ENCODE measurements around the gene NPIPA1. TPM values are rescaled to one million over a fixed set of nuclear protein-coding genes. Genes with fewer than 3 reads are reported as not detected.
"Not testable (repeated sequence)": the region's sequence is repeated elsewhere in the genome, so short reads cannot be mapped to it uniquely, and the experiment has no call there.

The NPIPA1 gene
- total and polyA plus RNA-seq, 4 donors: 62.2 to 212 (median 167) TPM

- H3K27me3 ChIP-seq (ENCODE audit: control insufficient read depth, insufficient read depth, low read length); H3K36me3 ChIP-seq (ENCODE audit: control insufficient read depth, insufficient read depth, low read length); H3K9me3 ChIP-seq (ENCODE audit: control insufficient read depth, insufficient read depth, low read length); H3K4me1 ChIP-seq (ENCODE audit: control insufficient read depth, insufficient read depth, low read length); H3K27ac ChIP-seq (ENCODE audit: low read depth, low read length): not testable (repeated sequence)
- peak within 1 kb of the TSS; percentile 66 for H3K4me3 ChIP-seq (ENCODE audit: low read depth, low read length)
- WGBS (ENCODE audit: insufficient coverage): 0% methylated on average over 58 of the region's 74 CpGs
- peak; percentile 33 to 97 (median 86) for DNase-seq (ENCODE audit: low read depth in 4 of 6, low spot score in 6 of 6)
These were observed 37.6 kb downstream of the NPIPA1 start, which contains the start of gene PDXDC1 for GRCh38 chr16:14974656-14975417. TSS of gene PDXDC1 (plus strand) at chr16:14975026. CDS start at chr16:14975200, 174 bp downstream.

DNA sequence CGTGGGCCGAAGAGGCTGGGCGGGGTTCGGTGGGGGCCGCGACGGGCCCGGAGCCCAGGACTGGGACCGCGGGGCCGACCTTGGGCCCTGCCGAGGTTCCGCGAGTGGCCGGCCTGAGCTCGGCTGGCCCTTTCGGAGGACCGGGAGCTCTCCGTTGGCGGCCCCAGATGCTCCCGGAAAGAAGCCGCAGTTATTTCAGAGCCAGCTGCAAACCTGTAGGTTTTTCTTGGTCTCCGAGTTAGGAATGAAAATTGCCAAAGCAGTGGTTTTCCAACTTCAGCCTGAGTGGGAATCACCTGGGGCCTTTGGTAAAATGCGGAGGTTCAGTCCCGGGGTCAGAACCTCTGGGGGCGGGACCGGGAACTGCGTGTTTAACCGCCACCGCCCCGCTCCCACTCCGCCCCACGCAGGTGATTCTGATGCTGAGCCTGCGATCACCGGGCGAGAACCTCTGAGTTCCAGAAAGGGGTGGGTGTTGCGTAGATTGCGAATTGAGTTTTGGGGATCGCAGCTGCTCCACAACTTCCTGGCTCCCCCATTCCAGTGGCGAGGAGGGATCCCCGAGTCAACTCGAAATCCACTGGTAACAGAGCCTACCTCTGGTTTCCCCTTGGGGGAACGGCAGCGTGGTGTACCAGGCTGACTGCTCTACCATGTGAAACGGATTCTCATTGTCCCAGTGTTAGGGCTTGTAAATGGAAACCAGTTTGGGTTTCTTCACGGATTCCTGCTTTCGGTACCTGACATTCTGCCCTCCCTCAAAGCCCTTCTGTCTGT is 38.4 kb downstream of the NPIPA1 start:
- not testable (repeated sequence) for H3K27me3 ChIP-seq (ENCODE audit: control insufficient read depth, insufficient read depth, low read length); H3K4me1 ChIP-seq (ENCODE audit: control insufficient read depth, insufficient read depth, low read length); H3K36me3 ChIP-seq (ENCODE audit: control insufficient read depth, insufficient read depth, low read length); H3K27ac ChIP-seq (ENCODE audit: low read depth, low read length); H3K9me3 ChIP-seq (ENCODE audit: control insufficient read depth, insufficient read depth, low read length)
- peak in 2 of 6 donors; percentile 43 to 53 for DNase-seq (ENCODE audit: low read depth in 4 of 6, low spot score in 6 of 6)
- peak overlapping the region; percentile 66 for H3K4me3 ChIP-seq (ENCODE audit: low read depth, low read length)
- 3% methylated on average over 26 of the region's 47 CpGs for WGBS (ENCODE audit: insufficient coverage)

DNA sequence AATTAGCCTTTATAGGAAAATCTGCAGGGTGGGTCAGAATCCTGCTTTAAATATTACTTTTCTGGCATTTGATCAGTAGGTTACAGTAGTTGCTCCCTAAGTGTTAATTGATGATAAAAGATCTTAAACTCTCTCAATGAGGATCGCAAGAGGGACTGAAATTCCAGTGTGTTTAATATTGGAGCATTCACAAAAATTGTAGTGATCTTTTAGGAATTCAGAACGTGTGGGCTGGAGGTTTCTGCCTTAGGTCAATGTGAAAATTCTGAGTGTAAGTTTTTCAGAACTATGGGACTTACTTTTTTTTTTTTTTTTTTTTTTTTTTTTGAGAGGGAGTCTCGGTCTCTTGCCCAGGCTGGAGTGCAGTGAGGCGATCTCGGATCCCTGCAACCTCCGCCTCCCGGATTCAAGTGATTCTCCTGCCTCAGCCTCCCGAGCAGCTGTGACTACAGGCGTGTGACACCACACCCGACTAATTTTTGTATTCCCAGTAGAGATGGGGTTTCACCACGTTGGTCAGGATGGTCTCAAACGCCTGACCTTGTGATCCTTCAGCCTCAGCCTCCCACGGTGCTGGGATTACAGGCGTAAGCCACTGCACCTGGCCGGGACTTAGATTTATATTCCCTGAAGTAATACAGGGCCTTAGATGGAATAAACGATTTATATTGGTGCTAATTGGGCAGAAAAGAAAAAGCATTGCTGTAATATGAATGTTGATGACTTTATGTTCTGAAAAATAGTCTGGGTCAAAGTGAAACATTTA is 39.9 kb downstream of the NPIPA1 start:
- H3K27me3 ChIP-seq (ENCODE audit: control insufficient read depth, insufficient read depth, low read length); DNase-seq (ENCODE audit: low read depth in 4 of 6, low spot score in 6 of 6); H3K36me3 ChIP-seq (ENCODE audit: control insufficient read depth, insufficient read depth, low read length); H3K4me3 ChIP-seq (ENCODE audit: low read depth, low read length); H3K9me3 ChIP-seq (ENCODE audit: control insufficient read depth, insufficient read depth, low read length); H3K4me1 ChIP-seq (ENCODE audit: control insufficient read depth, insufficient read depth, low read length); H3K27ac ChIP-seq (ENCODE audit: low read depth, low read length): not testable (repeated sequence)
- WGBS (ENCODE audit: insufficient coverage): 65% methylated on average over 5 of the region's 16 CpGs

GRCh38 chr16:14978281-14978680 is 41.0 kb downstream of the NPIPA1 start:
- not testable (repeated sequence) for H3K4me3 ChIP-seq (ENCODE audit: low read depth, low read length); H3K27ac ChIP-seq (ENCODE audit: low read depth, low read length); H3K36me3 ChIP-seq (ENCODE audit: control insufficient read depth, insufficient read depth, low read length); DNase-seq (ENCODE audit: low read depth in 4 of 6, low spot score in 6 of 6); H3K4me1 ChIP-seq (ENCODE audit: control insufficient read depth, insufficient read depth, low read length); H3K27me3 ChIP-seq (ENCODE audit: control insufficient read depth, insufficient read depth, low read length); H3K9me3 ChIP-seq (ENCODE audit: control insufficient read depth, insufficient read depth, low read length)
- WGBS (ENCODE audit: insufficient coverage): 96% methylated on average over 7 of the region's 8 CpGs

DNA sequence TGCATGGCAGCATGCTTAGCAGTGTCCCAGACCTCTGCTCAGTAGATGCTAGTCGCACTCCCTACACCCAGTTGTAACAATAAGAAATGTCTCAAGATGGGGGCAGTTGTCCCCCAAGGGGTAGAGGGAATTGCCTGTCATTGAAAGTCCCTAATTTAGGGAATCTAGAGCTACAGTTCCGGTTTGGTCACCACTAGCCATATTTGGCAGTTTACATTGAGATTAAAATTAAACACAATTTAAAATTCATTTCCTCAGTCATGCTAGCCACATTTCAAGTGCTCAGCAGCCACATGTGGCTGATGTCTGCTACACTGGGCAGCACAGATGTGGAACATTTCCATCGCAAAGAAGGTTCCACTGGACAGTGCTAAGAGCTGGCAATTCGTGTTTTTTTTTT is 41.7 kb downstream of the NPIPA1 start:
- not testable (repeated sequence) for H3K4me1 ChIP-seq (ENCODE audit: control insufficient read depth, insufficient read depth, low read length); H3K9me3 ChIP-seq (ENCODE audit: control insufficient read depth, insufficient read depth, low read length); H3K27me3 ChIP-seq (ENCODE audit: control insufficient read depth, insufficient read depth, low read length); H3K27ac ChIP-seq (ENCODE audit: low read depth, low read length); H3K36me3 ChIP-seq (ENCODE audit: control insufficient read depth, insufficient read depth, low read length); DNase-seq (ENCODE audit: low read depth in 4 of 6, low spot score in 6 of 6); H3K4me3 ChIP-seq (ENCODE audit: low read depth, low read length)
- WGBS (ENCODE audit: insufficient coverage): 92% methylated on average over 2 of the region's 4 CpGs

GRCh38 chr16:14981234-14981633 is 44.0 kb downstream of the NPIPA1 start:
- H3K9me3 ChIP-seq (ENCODE audit: control insufficient read depth, insufficient read depth, low read length); H3K36me3 ChIP-seq (ENCODE audit: control insufficient read depth, insufficient read depth, low read length); H3K4me3 ChIP-seq (ENCODE audit: low read depth, low read length); H3K4me1 ChIP-seq (ENCODE audit: control insufficient read depth, insufficient read depth, low read length); H3K27ac ChIP-seq (ENCODE audit: low read depth, low read length); H3K27me3 ChIP-seq (ENCODE audit: control insufficient read depth, insufficient read depth, low read length); DNase-seq (ENCODE audit: low read depth in 4 of 6, low spot score in 6 of 6): not testable (repeated sequence)
- WGBS (ENCODE audit: insufficient coverage): no CpG with 5 or more reads among the region's 3 CpGs

GRCh38 chr16:14982521-14982920 is 45.3 kb downstream of the NPIPA1 start:
- DNase-seq (ENCODE audit: low read depth in 4 of 6, low spot score in 6 of 6); H3K36me3 ChIP-seq (ENCODE audit: control insufficient read depth, insufficient read depth, low read length); H3K4me1 ChIP-seq (ENCODE audit: control insufficient read depth, insufficient read depth, low read length); H3K9me3 ChIP-seq (ENCODE audit: control insufficient read depth, insufficient read depth, low read length); H3K4me3 ChIP-seq (ENCODE audit: low read depth, low read length); H3K27ac ChIP-seq (ENCODE audit: low read depth, low read length); H3K27me3 ChIP-seq (ENCODE audit: control insufficient read depth, insufficient read depth, low read length): not testable (repeated sequence)
- no CpG with 5 or more reads among the region's 2 CpGs for WGBS (ENCODE audit: insufficient coverage)

DNA sequence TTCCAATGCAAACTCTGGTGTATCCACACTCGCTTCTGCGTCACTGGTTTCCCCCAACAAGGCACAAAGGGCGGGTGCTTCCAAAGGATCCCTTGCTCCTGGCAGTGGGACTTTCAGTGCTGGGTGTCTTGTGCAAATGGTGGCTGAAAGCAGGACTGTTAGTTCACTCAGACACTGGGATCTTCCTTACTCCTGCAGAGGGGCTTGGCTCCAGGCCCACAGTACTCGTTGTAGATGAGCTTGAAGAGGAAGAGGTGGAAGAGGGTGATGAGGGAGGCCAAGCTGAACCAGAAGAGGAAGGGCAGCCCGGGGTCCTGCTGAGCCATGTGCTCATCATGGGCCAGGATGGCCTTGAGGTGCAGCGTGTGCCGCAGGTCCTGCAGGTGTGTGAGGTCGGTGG is 50.8 kb downstream of the NPIPA1 start:
- not testable (repeated sequence) for DNase-seq (ENCODE audit: low read depth in 4 of 6, low spot score in 6 of 6); H3K27me3 ChIP-seq (ENCODE audit: control insufficient read depth, insufficient read depth, low read length); H3K4me3 ChIP-seq (ENCODE audit: low read depth, low read length); H3K27ac ChIP-seq (ENCODE audit: low read depth, low read length); H3K9me3 ChIP-seq (ENCODE audit: control insufficient read depth, insufficient read depth, low read length)
- H3K36me3 ChIP-seq (ENCODE audit: control insufficient read depth, insufficient read depth, low read length): peaks cover 13% of the 10 kb centered on the region
- 85% methylated on average over 3 of the region's 8 CpGs for WGBS (ENCODE audit: insufficient coverage)
- H3K4me1 ChIP-seq (ENCODE audit: control insufficient read depth, insufficient read depth, low read length): peaks cover 12% of the 10 kb centered on the region

- DNase-seq (ENCODE audit: low read depth in 4 of 6, low spot score in 6 of 6): peak in 1 of 6 donors; percentile 13
- H3K4me3 ChIP-seq (ENCODE audit: low read depth, low read length); H3K9me3 ChIP-seq (ENCODE audit: control insufficient read depth, insufficient read depth, low read length); H3K27ac ChIP-seq (ENCODE audit: low read depth, low read length); H3K27me3 ChIP-seq (ENCODE audit: control insufficient read depth, insufficient read depth, low read length): not testable (repeated sequence)
- H3K4me1 ChIP-seq (ENCODE audit: control insufficient read depth, insufficient read depth, low read length): peaks cover 12% of the 10 kb centered on the region
- WGBS (ENCODE audit: insufficient coverage): 84% methylated on average over 25 of the region's 25 CpGs
- H3K36me3 ChIP-seq (ENCODE audit: control insufficient read depth, insufficient read depth, low read length): peaks cover 13% of the 10 kb centered on the region
These were observed 51.5 kb downstream of the NPIPA1 start for GRCh38 chr16:14988661-14989191.
